ENCODE results near the gene PZP.
"Not testable (repeated sequence)": the region's sequence is repeated elsewhere in the genome, so short reads cannot be mapped to it uniquely, and the experiment has no call there.

PZP gene

GRCh38 chr12:9227950-9228349, 19.8 kb upstream of the PZP start:
- no peaks in the 10 kb centered on the region for H3K4me1 Mint-ChIP-seq (ENCODE audit: low read depth)
- no peak overlapping the region for H3K4me3 Mint-ChIP-seq
- H3K27ac Mint-ChIP-seq: no peak overlapping the region
- peaks cover 4% of the 10 kb centered on the region for H3K9me3 Mint-ChIP-seq
- no peaks in the 10 kb centered on the region for H3K27me3 Mint-ChIP-seq
- no peaks in the 10 kb centered on the region for H3K36me3 Mint-ChIP-seq (ENCODE audit: low read depth)

GRCh38 chr12:9223830-9224229, 15.6 kb upstream of the PZP start:
- no peak overlapping the region for H3K4me3 Mint-ChIP-seq
- H3K4me1 Mint-ChIP-seq (ENCODE audit: low read depth): no peaks in the 10 kb centered on the region
- H3K27ac Mint-ChIP-seq: no peak overlapping the region
- no peaks in the 10 kb centered on the region for H3K36me3 Mint-ChIP-seq (ENCODE audit: low read depth)
- peaks cover 7% of the 10 kb centered on the region for H3K9me3 Mint-ChIP-seq
- H3K27me3 Mint-ChIP-seq: no peaks in the 10 kb centered on the region

GRCh38 chr12:9221483-9221882, 13.3 kb upstream of the PZP start:
- Mint-ChIP-seq H3K4me3 (no peak overlapping the region), H3K4me1 (ENCODE audit: low read depth) (no peaks in the 10 kb centered on the region), H3K9me3 (peaks cover 3% of the 10 kb centered on the region), H3K36me3 (ENCODE audit: low read depth) (no peaks in the 10 kb centered on the region), H3K27me3 (no peaks in the 10 kb centered on the region), H3K27ac (no peak overlapping the region)

- not testable (repeated sequence) for H3K4me3 Mint-ChIP-seq; H3K36me3 Mint-ChIP-seq (ENCODE audit: low read depth); H3K4me1 Mint-ChIP-seq (ENCODE audit: low read depth); H3K27ac Mint-ChIP-seq; H3K9me3 Mint-ChIP-seq; H3K27me3 Mint-ChIP-seq
Measured at GRCh38 chr12:9221011-9221410, 12.8 kb upstream of the PZP start.

GRCh38 chr12:9214534-9214933, 6.3 kb upstream of the PZP start:
- no peak overlapping the region for H3K27ac Mint-ChIP-seq
- H3K4me3 Mint-ChIP-seq: no peak overlapping the region
- H3K36me3 Mint-ChIP-seq (ENCODE audit: low read depth): no peaks in the 10 kb centered on the region
- peaks cover 10% of the 10 kb centered on the region for H3K9me3 Mint-ChIP-seq
- no peaks in the 10 kb centered on the region for H3K27me3 Mint-ChIP-seq
- H3K4me1 Mint-ChIP-seq (ENCODE audit: low read depth): no peaks in the 10 kb centered on the region

- no peaks in the 10 kb centered on the region for H3K4me1 Mint-ChIP-seq (ENCODE audit: low read depth)
- H3K27me3 Mint-ChIP-seq: no peaks in the 10 kb centered on the region
- H3K36me3 Mint-ChIP-seq (ENCODE audit: low read depth): no peaks in the 10 kb centered on the region
- no peak overlapping the region for H3K27ac Mint-ChIP-seq
- no peak overlapping the region for H3K4me3 Mint-ChIP-seq
- peaks cover 10% of the 10 kb centered on the region for H3K9me3 Mint-ChIP-seq
Measured at GRCh38 chr12:9211687-9212086, 3.5 kb upstream of the PZP start.

- no peaks in the 10 kb centered on the region for H3K4me1 Mint-ChIP-seq (ENCODE audit: low read depth)
- H3K4me3 Mint-ChIP-seq: no peak overlapping the region
- H3K36me3 Mint-ChIP-seq (ENCODE audit: low read depth): no peaks in the 10 kb centered on the region
- H3K27ac Mint-ChIP-seq: no peak overlapping the region
- H3K9me3 Mint-ChIP-seq: no peaks in the 10 kb centered on the region
- H3K27me3 Mint-ChIP-seq: no peaks in the 10 kb centered on the region
Measured at GRCh38 chr12:9204380-9204779, 3.8 kb downstream of the PZP start.

GRCh38 chr12:9198012-9198411, 10.2 kb downstream of the PZP start:
- H3K27me3 Mint-ChIP-seq: no peaks in the 10 kb centered on the region
- no peaks in the 10 kb centered on the region for H3K9me3 Mint-ChIP-seq
- no peaks in the 10 kb centered on the region for H3K4me1 Mint-ChIP-seq (ENCODE audit: low read depth)
- H3K4me3 Mint-ChIP-seq: no peak overlapping the region
- no peak overlapping the region for H3K27ac Mint-ChIP-seq
- no peaks in the 10 kb centered on the region for H3K36me3 Mint-ChIP-seq (ENCODE audit: low read depth)

- H3K36me3 Mint-ChIP-seq (ENCODE audit: low read depth): peaks cover 6% of the 10 kb centered on the region
- H3K27me3 Mint-ChIP-seq: no peaks in the 10 kb centered on the region
- no peak overlapping the region for H3K27ac Mint-ChIP-seq
- H3K4me3 Mint-ChIP-seq: no peak overlapping the region
- peaks cover 24% of the 10 kb centered on the region for H3K9me3 Mint-ChIP-seq
- H3K4me1 Mint-ChIP-seq (ENCODE audit: low read depth): no peaks in the 10 kb centered on the region
Measured at GRCh38 chr12:9184276-9184675, 23.9 kb downstream of the PZP start.

GRCh38 chr12:9180810-9181209, 27.4 kb downstream of the PZP start:
- H3K27me3 Mint-ChIP-seq: no peaks in the 10 kb centered on the region
- no peaks in the 10 kb centered on the region for H3K4me1 Mint-ChIP-seq (ENCODE audit: low read depth)
- H3K4me3 Mint-ChIP-seq: no peak overlapping the region
- peaks cover 11% of the 10 kb centered on the region for H3K9me3 Mint-ChIP-seq
- H3K27ac Mint-ChIP-seq: no peak overlapping the region
- H3K36me3 Mint-ChIP-seq (ENCODE audit: low read depth): no peaks in the 10 kb centered on the region

GRCh38 chr12:9179781-9180180, 28.4 kb downstream of the PZP start:
- no peak overlapping the region for H3K27ac Mint-ChIP-seq

GRCh38 chr12:9169979-9170634, 38.1 kb downstream of the PZP start:
- Mint-ChIP-seq H3K27ac (no peak overlapping the region), H3K36me3 (ENCODE audit: low read depth) (no peaks in the 10 kb centered on the region), H3K4me3 (no peak overlapping the region), H3K9me3 (peaks cover 4% of the 10 kb centered on the region), H3K27me3 (no peaks in the 10 kb centered on the region), H3K4me1 (ENCODE audit: low read depth) (no peaks in the 10 kb centered on the region)

More at GRCh38 chr12:9179781-9180180, 28.4 kb downstream of the PZP start:
- no peaks in the 10 kb centered on the region for H3K4me1 Mint-ChIP-seq (ENCODE audit: low read depth)
- H3K4me3 Mint-ChIP-seq: no peak overlapping the region
- H3K9me3 Mint-ChIP-seq: peaks cover 7% of the 10 kb centered on the region
- no peaks in the 10 kb centered on the region for H3K27me3 Mint-ChIP-seq
- no peaks in the 10 kb centered on the region for H3K36me3 Mint-ChIP-seq (ENCODE audit: low read depth)

GRCh38 chr12:9167345-9167744, 40.9 kb downstream of the PZP start:
- H3K27me3 Mint-ChIP-seq; H3K9me3 Mint-ChIP-seq; H3K36me3 Mint-ChIP-seq (ENCODE audit: low read depth); H3K27ac Mint-ChIP-seq; H3K4me3 Mint-ChIP-seq; H3K4me1 Mint-ChIP-seq (ENCODE audit: low read depth): not testable (repeated sequence)

GRCh38 chr12:9163392-9163791, 44.8 kb downstream of the PZP start:
- Mint-ChIP-seq H3K27me3 (no peaks in the 10 kb centered on the region), H3K36me3 (ENCODE audit: low read depth) (no peaks in the 10 kb centered on the region), H3K4me3 (no peak overlapping the region), H3K4me1 (ENCODE audit: low read depth) (no peaks in the 10 kb centered on the region), H3K27ac (no peak overlapping the region), H3K9me3 (no peaks in the 10 kb centered on the region)

- no peaks in the 10 kb centered on the region for H3K36me3 Mint-ChIP-seq (ENCODE audit: low read depth)
- no peak overlapping the region for H3K27ac Mint-ChIP-seq
- H3K9me3 Mint-ChIP-seq: no peaks in the 10 kb centered on the region
- no peak overlapping the region for H3K4me3 Mint-ChIP-seq
- no peaks in the 10 kb centered on the region for H3K4me1 Mint-ChIP-seq (ENCODE audit: low read depth)
- H3K27me3 Mint-ChIP-seq: no peaks in the 10 kb centered on the region
Measured at GRCh38 chr12:9156119-9156518, 52.1 kb downstream of the PZP start.

- Mint-ChIP-seq H3K27me3 (no peaks in the 10 kb centered on the region), H3K36me3 (ENCODE audit: low read depth) (peaks cover 12% of the 10 kb centered on the region), H3K27ac (no peak overlapping the region), H3K4me3 (no peak overlapping the region), H3K4me1 (ENCODE audit: low read depth) (peaks cover 21% of the 10 kb centered on the region), H3K9me3 (peaks cover 11% of the 10 kb centered on the region)
Measured at GRCh38 chr12:9149372-9149771, 58.8 kb downstream of the PZP start.
